DMS79 (cell line): Measurements from ENCODE around the gene DTNB.
A peak's percentile ranks its signal among the peaks of the same experiment; 100 is the strongest.

ENCODE experiments used
- DNase-seq: peaks from one replicate; lab custom pipeline; 2025; lab: John Stamatoyannopoulos, UW

Gene DTNB

GRCh38 chr2:25387876-25388449, 285.4 kb downstream of the DTNB start:
- no peak for DNase-seq

- DNase-seq = no peak
Observed at GRCh38 chr2:25386971-25387875, 286.2 kb downstream of the DTNB start.

GRCh38 chr2:25385910-25386309, 287.5 kb downstream of the DTNB start:
- no peak for DNase-seq

- DNase-seq = no peak
Observed at GRCh38 chr2:25383806-25384205, 289.6 kb downstream of the DTNB start.

- no peak for DNase-seq
Observed at GRCh38 chr2:25381502-25381901, 291.9 kb downstream of the DTNB start.

GRCh38 chr2:25380586-25381375, 292.6 kb downstream of the DTNB start:
- DNase-seq = no peak

GRCh38 chr2:25380023-25380422, 293.4 kb downstream of the DTNB start:
- no peak for DNase-seq

- DNase-seq = no peak
Observed at GRCh38 chr2:25379535-25379934, 293.8 kb downstream of the DTNB start.

- DNase-seq = no peak
Observed at GRCh38 chr2:25378731-25379490, 294.5 kb downstream of the DTNB start.

GRCh38 chr2:25377822-25378421, 295.5 kb downstream of the DTNB start:
- no peak for DNase-seq

- DNase-seq = peak; percentile 87
Observed at GRCh38 chr2:25376750-25377621, 296.4 kb downstream of the DTNB start.

GRCh38 chr2:25375989-25376545, 297.3 kb downstream of the DTNB start:
- DNase-seq = no peak

GRCh38 chr2:25375371-25375988, 297.9 kb downstream of the DTNB start:
- DNase-seq = no peak

GRCh38 chr2:25374827-25375226, 298.6 kb downstream of the DTNB start:
- DNase-seq = no peak

GRCh38 chr2:25374411-25374810, 299.0 kb downstream of the DTNB start:
- DNase-seq = no peak

GRCh38 chr2:25373269-25373981, 300.0 kb downstream of the DTNB start:
- peak; percentile 90 for DNase-seq

- DNase-seq = no peak
Observed at GRCh38 chr2:25372405-25373268, 300.7 kb downstream of the DTNB start.
